Measurements from ENCODE around the gene IL1RL2.

Gene IL1RL2

GRCh38 chr2:102159295-102159694 is 27.5 kb upstream of the IL1RL2 start:
- DNase-seq: no peak

GRCh38 chr2:102166189-102166845 is 20.5 kb upstream of the IL1RL2 start:
- DNase-seq: no peak

- no peak for DNase-seq
Measured at GRCh38 chr2:102168026-102168771, 18.6 kb upstream of the IL1RL2 start.

- DNase-seq: no peak
Measured at GRCh38 chr2:102171946-102172345, 14.9 kb upstream of the IL1RL2 start.

DNA sequence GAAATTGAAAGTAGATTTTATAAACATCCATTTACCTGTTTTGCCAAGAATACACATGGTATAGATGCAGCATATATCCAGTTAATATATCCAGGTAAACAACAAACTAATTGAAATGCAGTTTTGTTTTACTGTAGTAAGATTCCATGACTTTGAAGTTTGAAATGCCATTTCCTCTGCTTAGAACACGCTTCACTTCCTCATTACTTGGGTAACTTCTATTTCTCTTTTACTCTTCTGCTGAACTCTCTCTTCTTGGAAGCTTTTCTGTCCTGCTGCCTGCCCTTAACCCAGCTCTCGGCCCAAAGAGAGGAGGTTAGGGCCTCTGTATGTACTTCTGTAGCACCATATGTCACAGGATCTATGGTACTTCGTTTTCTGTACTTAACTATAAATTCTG is 14.1 kb upstream of the IL1RL2 start:
- DNase-seq: no peak

DNA sequence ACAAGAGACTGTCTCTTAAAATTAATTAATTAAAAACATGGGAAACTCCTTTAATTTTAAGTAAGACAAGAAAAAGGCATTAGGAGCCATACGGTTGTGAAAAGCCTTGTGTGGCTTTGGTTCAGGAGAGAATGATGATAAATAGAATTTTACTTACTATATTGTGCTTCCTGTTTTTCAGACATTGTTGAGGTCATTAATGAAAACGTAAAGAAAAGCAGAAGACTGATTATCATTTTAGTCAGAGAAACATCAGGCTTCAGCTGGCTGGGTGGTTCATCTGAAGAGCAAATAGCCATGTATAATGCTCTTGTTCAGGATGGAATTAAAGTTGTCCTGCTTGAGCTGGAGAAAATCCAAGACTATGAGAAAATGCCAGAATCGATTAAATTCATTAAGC is 10.7 kb upstream of the IL1RL2 start:
- no peak for DNase-seq

- no peak for DNase-seq
Measured at GRCh38 chr2:102177814-102178478, 8.9 kb upstream of the IL1RL2 start.

DNA sequence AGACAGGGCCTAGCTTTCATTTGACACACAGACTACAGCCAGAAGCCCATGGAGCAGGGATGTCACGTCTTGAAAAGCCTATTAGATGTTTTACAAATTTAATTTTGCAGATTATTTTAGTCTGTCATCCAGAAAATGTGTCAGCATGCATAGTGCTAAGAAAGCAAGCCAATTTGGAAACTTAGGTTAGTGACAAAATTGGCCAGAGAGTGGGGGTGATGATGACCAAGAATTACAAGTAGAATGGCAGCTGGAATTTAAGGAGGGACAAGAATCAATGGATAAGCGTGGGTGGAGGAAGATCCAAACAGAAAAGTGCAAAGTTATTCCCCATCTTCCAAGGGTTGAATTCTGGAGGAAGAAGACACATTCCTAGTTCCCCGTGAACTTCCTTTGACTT is 7.8 kb upstream of the IL1RL2 start:
- DNase-seq: no peak

- no peak for DNase-seq
Measured at GRCh38 chr2:102179788-102180686, 6.8 kb upstream of the IL1RL2 start.

DNA sequence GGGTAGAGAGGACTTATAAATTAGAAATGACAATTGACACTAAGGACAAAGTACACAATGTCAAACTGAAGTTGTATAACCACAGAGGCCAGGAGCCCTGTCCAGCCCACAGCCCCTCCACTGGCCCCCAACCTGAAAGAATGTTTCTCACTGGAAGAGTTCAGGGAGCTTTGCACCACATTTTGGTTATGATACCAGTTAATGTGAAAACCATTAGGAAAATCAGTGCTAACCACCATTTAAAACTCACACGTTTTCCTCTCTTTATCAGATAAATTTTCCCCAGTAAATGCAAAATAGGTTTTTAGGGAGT is 6.2 kb upstream of the IL1RL2 start:
- DNase-seq: no peak

DNA sequence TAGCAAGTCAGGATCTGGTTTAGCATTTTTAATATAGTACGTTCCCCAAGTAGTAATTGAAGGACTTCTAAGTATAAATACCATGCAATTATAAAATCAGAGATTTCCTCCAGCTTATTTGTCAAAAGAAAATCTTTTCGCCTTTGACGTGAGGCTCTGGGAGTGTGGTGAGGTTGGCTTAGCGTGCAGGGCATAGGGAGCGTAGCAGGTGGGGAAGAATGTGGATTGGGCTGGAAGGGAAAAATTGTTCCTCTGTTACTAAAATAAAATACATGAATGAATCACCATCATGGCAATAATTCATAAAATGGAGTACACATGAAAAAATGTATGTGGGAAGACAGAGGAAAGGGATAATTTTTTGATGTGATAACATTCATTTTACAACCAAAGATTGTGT is 5.4 kb upstream of the IL1RL2 start:
- no peak for DNase-seq

- no peak for DNase-seq
Measured at GRCh38 chr2:102181919-102182635, 4.7 kb upstream of the IL1RL2 start.

- DNase-seq: no peak
Measured at GRCh38 chr2:102184018-102184417, 2.8 kb upstream of the IL1RL2 start.

DNA sequence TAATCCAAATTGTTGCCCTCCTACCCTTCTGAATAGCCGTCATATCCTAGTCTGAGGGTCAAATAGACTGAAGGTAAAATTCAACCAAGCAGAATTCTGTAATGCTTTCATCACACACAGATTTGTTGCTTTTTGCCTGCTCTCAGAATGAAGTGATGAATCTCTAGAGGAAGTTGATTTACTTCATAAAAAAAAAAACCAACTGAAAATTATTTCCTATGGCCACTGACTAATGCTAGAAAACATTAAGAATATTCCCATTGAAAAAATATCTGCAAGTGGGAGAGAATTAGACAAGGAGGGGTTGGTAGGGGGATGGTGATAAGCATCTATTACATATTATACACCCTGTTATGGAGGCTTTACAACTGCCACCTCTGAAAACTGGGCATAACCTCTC is 2.3 kb upstream of the IL1RL2 start:
- no peak for DNase-seq

DNA sequence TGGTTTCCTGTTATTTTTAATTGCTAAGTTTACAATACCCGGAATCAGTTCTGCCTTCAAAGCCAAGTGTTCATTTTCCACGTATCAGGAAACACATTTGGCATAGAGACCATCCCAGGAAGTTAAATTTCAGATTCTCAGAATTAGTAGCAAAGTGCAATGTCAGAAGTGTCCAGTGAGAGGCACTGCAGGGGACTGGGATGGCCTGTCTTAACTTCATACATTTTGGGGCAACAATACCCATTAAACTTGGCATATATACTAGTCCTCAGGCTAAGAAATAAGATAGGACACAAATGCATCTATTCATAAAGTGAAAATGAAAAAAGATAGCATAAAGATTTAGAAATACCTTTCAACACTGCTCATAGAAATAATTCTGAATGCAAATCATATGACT is 1.5 kb upstream of the IL1RL2 start:
- peak; percentile 9 for DNase-seq

- peak; percentile 32 for DNase-seq
Measured at GRCh38 chr2:102187496-102188150, 800 bp downstream of the IL1RL2 start.

GRCh38 chr2:102190430-102191107 is 3.7 kb downstream of the IL1RL2 start:
- no peak for DNase-seq

- DNase-seq: no peak
Measured at GRCh38 chr2:102191501-102191900, 4.7 kb downstream of the IL1RL2 start.

GRCh38 chr2:102193074-102193473 is 6.3 kb downstream of the IL1RL2 start:
- DNase-seq: no peak

- DNase-seq: no peak
Measured at GRCh38 chr2:102194609-102195268, 7.9 kb downstream of the IL1RL2 start.
